ENCODE results near the gene PDE2A. TPM values are rescaled to one million over a fixed set of nuclear protein-coding genes. Genes with fewer than 3 reads are reported as not detected.
A peak's percentile ranks its signal among the peaks of the same experiment; 100 is the strongest.

The PDE2A gene
- total and polyA plus RNA-seq, 4 donors = 9.4 to 17.5 (median 14.1) TPM

- Histone ChIP-seq H3K4me1 (ENCODE audit: control insufficient read depth, insufficient read depth, low read length) (no peaks in the 10 kb centered on the region), H3K27ac (ENCODE audit: low read depth, low read length) (no peak overlapping the region), H3K9me3 (ENCODE audit: control insufficient read depth, insufficient read depth, low read length) (no peaks in the 10 kb centered on the region), H3K4me3 (ENCODE audit: low read depth, low read length) (no peak overlapping the region), H3K27me3 (ENCODE audit: control insufficient read depth, insufficient read depth, low read length) (no peaks in the 10 kb centered on the region), H3K36me3 (ENCODE audit: control insufficient read depth, insufficient read depth, low read length) (no peaks in the 10 kb centered on the region)
- no peak for DNase-seq (ENCODE audit: low read depth in 4 of 6, low spot score in 6 of 6)
- WGBS (ENCODE audit: insufficient coverage) = no CpG with 5 or more reads among the region's 3 CpGs
Measured at GRCh38 chr11:72528121-72528520, 146.1 kb downstream of the PDE2A start.

Small RNAs within 50 kb of the gene (small RNA-seq; reads per million reads assigned to genes)
- gene MIR139 (ENCODE audit: low replicate concordance) (4.4 reads per million, percentile 94 among the genes with 10 or more reads in this experiment), gene RNU7-105P (ENCODE audit: low replicate concordance) (not detected)

Other genes with a start within 250 kb of the PDE2A start
- 10 to 100 TPM; 26.5 to 66.0 TPM for gene CLPB, start 239.9 kb downstream of the PDE2A start, total RNA-seq
- 10 to 100 TPM; 24.4 to 28.3 TPM for gene CLPB, start 239.9 kb downstream of the PDE2A start, polyA plus RNA-seq (ENCODE audit: insufficient read length in 2 of 2)
- 10 to 100 TPM; 49.6 to 79.2 TPM for gene ARAP1, start 78.0 kb upstream of the PDE2A start, total RNA-seq
- 10 to 100 TPM; 44.8 to 54.6 TPM for gene ARAP1, start 78.0 kb upstream of the PDE2A start, polyA plus RNA-seq (ENCODE audit: insufficient read length in 2 of 2)
- 10 to 100 TPM; 18.1 to 31.8 TPM for gene STARD10, start 119.6 kb upstream of the PDE2A start, total RNA-seq
- gene STARD10, start 119.6 kb upstream of the PDE2A start, polyA plus RNA-seq (ENCODE audit: insufficient read length in 2 of 2) = 10 to 100 TPM; 40.9 to 48.7 TPM
- 10 to 100 TPM; 12.5 to 22.8 TPM for gene ATG16L2, start 140.0 kb upstream of the PDE2A start, total RNA-seq
- gene ATG16L2, start 140.0 kb upstream of the PDE2A start, polyA plus RNA-seq (ENCODE audit: insufficient read length in 2 of 2) = 10 to 100 TPM; 21.1 to 32.2 TPM

Data from spinal cord (tissue), 10 donors.